ENCODE measurements around the gene AGMAT.

The AGMAT gene, protein sequence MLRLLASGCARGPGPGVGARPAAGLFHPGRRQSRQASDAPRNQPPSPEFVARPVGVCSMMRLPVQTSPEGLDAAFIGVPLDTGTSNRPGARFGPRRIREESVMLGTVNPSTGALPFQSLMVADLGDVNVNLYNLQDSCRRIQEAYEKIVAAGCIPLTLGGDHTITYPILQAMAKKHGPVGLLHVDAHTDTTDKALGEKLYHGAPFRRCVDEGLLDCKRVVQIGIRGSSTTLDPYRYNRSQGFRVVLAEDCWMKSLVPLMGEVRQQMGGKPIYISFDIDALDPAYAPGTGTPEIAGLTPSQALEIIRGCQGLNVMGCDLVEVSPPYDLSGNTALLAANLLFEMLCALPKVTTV

DNA sequence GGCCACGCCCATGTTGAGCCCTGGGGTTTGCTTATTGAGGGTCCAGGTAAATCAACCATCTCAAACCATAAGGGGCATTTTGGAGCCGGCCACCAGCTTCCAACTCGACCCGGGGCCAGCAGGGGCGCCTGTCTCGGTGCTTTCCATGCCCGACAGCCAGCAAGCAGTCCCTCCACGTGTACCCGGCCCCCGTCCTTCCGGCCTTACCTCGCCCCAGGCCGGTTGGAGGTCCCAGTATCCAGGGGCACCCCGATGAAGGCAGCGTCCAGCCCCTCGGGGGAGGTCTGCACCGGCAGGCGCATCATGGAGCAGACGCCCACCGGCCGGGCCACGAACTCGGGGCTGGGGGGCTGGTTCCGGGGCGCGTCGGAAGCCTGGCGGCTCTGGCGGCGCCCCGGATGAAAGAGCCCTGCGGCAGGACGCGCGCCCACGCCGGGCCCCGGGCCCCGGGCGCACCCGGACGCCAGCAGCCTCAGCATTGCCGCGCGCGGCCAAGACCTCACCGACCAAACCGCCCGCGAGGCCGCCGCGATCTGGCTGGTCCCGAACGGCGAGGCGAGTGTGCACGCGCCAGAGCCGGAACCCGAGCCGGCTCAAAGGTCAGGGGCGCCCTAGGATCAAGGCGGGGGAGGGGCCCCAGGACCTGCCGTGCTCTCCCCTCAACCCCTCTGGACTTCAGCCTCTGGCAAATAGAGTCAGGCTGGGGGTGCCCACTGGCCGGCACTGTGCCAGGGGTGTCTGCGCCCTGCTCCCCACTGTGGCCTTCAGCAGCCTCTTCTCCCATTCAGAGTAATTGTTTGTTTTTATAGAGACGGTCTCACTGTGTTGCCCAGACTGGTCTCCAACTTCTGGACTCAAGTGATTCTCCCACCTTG lies at the start of gene AGMAT:
Gene AGMAT, minus strand, starts transcription at position 563 of the 875 bp plus-strand sequence. Its CDS starts 84 bp downstream, at position 479.
- no peak for DNase-seq (ENCODE audit: low spot score)

DNA sequence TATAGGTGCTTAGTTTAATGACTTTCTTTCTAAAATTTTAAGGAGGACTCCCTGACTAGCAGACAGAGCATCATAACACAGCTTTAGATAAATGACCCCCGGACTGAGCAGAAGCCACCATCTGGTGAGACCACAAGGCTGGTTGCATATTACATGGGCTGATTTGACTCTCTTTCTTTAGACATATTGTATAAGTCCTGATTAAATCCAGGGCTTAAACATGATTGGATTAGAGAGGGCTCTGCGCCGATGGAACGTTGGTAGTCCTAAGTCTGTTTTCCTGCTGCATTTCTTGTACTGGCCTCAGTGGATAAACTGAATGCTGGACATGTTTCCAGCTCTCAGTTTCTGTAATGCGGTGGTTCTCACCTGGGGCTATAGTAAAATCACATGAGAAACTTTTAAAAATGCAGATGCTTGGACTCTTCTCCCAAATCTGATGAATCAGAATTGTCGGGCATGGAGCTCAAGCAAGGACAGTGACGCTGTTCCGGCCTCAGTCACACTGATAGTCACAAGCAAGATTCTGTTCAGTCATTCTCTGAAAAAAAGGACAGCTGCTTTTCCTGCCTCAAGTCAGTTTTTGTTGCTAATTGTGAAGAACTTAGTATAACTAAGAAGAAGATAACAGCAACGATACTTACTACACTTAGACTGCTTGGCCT lies 49.0 kb upstream of the AGMAT start:
- no peak for DNase-seq (ENCODE audit: low spot score)

DNA sequence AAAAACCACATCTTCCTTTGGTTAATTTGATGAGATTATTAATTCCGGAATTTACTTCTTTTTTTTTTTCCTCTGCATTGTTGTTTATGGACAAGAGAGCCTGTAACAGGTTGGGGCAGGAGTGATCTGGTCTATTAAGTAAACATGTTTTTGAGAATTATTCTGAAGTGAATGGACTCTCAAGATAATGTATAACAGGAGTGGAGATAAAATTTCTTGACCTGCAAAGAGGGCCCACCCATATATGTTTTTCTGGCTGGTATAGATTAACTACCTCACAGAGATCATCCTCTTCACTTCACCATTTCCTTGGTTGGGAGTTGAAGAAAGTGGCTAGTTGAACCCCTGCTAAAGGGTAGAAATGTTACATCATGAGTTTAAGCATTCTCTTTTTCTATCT lies 43.2 kb upstream of the AGMAT start:
- no peak for DNase-seq (ENCODE audit: low spot score)

DNA sequence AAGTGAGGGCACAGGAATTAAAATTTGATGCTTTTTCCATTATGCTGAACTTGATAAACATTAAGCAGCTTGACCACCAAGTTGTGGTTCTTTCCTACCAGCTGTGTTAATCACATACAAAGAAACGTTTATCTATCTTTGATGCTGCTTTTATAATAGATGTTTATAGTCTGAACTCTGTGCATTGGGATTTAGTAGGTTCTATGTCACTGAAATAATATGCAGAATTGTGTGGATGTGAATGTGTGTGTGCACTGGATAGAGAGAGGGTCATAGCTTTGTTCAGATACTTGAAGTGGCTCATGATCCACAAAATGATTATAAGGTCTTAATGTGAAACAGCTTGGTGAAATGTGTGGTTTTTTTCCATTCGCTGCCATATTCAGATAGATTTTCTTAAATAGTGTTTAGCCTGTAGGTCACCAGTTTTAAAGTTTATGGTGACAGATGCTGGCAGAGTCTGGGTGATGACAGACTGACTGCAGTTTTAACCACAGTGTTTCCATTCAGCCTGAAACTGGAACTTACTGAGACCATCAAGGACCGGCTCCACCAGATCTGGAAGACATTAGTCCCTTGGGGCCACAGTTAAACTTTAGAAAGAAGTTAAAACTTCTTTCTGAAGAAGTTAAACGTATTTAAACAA lies 42.6 kb upstream of the AGMAT start:
- DNase-seq (ENCODE audit: low spot score), result no peak

DNA sequence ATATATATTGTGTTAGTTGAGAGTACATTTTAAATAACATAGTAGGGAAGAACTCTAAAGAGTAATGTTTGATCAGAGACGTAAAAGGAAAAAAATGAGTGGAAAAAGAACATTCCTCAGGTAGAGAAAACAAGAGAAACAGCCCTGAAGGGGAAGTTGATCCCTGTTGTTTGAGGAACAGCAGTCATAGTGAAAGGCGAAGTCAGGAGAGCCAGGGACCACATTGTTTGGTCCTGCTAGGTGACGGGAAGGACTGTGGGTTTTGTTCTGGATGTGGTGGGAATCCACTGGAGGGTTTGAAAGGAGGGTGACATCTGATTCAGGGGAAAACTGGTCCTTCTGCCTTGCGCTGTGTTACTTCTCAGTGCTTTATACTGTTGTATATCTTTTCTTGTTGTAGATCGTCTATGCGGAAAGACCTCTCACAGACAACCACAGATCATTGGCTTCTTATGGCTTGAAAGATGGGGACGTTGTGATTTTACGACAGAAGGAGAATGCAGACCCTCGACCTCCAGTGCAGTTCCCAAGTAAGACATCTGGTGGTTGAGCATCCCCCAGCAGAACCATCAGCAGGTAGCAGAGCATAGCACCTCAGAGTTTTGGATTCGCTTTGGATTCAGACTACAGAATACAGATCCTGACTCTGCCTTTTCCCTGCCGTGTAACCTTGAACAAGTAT lies 41.6 kb upstream of the AGMAT start:
- no peak for DNase-seq (ENCODE audit: low spot score)

DNA sequence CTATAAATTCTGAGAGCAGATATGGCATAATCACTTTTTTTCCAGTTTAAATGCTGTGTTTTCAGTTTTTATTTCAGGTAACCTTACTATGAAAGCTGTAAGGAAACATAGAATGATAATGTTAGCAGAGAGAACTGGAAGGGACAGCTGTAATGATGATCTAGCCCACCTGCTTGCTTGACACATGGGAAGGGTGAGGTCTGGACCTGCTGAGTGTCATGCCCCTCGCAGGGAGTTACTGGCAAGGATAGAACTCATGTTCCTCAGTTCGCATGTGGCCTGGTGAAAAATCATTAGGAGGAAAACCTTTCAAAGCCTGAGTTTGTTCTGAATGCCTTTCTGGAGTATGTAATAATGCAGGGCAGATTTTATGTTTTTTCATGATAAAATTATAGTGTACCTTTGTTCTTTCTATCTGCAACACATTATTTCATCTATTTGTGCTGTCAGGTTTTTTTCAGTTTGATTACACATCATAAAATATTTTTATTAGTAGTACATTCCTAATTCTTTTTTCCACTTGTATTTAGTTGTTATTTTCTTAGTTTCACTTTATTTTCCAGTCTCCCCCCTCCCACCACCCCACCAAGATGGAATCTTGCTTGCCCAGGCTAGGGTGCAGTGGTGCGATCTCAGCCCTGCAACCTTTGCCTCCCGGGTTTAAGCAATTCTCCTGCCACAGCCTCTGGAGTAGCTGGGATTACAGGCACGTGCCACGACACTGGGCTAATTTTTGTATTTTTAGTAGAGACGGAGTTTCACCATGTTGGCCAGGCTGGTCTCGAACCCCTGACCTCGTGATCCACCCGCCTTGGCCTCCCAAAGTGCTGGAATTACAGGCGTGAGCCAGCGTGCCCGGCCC lies 40.4 kb upstream of the AGMAT start:
- peak; percentile 33 for DNase-seq (ENCODE audit: low spot score)

DNA sequence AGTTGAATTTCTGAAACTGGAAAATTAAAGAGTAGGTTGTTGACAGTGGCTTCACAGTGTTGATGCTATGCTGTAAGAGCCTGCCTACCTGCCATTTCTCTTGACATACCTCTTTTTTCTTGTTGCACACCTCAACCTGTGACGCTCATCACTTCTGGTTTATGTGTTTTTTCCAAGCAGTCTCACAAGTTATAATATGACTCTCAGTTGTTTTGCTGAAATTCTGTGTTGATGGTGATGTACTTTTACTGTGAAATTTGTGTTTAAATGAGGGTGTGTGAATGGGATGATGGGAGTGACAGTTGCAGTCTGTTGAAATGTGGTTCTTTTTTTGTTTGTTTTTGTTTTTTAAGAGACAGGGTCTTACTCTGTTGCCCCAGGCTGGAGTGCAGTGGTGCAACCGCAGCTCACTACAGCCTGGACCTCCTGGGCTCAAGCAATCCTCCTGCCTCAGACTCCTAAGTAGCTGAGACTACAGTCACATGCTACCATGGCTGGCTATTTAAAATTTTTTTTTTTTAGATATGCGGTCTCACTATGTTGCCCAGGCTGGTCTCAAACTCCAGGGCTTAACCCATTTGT lies 39.4 kb upstream of the AGMAT start:
- DNase-seq (ENCODE audit: low spot score), result no peak

DNA sequence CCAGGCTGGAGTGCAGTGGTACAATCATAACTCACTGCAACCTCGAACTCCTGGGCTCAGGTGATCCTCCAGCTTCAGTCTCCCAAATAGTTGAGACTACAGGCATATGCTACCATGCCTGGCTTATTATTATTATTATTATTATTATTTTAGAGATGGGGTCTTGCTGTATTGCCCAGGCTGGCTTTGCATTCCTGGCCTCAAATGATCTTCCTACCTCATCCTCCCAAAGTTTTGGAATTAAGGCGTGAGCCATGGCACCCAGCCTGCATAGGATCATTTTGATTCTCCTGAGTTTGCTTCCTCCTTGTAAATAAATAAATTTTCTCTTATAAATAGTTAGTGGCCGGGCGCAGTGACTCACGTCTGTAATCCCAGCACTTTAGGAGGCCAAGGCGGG lies 38.6 kb upstream of the AGMAT start:
- no peak for DNase-seq (ENCODE audit: low spot score)

DNA sequence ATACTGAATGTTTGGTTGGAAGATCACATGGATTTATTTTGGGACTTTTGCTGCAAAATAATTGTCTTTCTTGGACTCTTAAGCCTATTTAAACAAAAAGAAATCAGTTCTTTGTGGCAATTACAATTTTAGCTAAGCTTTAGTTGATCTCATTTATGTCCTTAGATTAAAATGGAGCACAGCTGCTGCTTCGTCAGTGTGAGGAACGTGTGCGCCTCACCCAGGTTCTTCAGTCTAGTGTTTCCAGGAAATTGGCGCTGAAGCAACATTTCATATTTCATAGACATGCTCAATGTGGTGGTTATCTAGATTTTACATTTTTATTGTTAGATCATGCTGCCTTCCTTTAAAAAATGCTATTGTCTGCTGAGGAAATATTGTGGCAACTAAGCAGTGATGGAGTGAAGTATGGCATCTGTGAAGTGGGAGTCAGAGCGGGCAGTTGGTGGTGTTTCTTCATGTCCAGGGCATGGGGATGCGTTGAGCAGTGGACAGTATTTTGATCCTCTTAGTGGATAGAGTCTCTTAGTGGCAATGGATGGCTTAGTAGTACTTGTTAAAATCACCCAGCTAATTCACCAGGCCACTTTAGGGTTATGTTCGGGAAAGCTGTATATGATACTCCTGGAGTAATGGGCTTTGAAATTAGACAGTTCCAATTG lies 38.0 kb upstream of the AGMAT start:
- DNase-seq (ENCODE audit: low spot score), result no peak

DNA sequence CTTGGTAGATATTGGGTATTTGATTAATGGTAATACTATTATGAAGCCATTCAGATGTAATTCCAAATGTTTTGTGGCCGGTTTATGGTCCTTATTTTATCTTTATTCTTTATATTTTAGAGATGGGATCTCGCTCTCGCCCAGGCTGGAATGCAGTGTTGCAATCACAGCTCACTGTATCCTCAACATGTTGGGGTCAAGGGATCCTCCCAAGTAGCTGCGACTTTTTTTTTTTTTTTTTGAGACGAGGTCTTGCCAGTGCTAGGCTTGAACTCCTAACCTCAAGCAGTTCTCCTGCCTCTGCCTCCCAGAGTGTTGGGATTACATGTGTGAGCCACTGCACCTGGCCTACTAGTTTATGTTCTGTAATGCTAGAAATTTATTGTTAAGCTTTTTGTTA lies 37.1 kb upstream of the AGMAT start:
- no peak for DNase-seq (ENCODE audit: low spot score)

DNA sequence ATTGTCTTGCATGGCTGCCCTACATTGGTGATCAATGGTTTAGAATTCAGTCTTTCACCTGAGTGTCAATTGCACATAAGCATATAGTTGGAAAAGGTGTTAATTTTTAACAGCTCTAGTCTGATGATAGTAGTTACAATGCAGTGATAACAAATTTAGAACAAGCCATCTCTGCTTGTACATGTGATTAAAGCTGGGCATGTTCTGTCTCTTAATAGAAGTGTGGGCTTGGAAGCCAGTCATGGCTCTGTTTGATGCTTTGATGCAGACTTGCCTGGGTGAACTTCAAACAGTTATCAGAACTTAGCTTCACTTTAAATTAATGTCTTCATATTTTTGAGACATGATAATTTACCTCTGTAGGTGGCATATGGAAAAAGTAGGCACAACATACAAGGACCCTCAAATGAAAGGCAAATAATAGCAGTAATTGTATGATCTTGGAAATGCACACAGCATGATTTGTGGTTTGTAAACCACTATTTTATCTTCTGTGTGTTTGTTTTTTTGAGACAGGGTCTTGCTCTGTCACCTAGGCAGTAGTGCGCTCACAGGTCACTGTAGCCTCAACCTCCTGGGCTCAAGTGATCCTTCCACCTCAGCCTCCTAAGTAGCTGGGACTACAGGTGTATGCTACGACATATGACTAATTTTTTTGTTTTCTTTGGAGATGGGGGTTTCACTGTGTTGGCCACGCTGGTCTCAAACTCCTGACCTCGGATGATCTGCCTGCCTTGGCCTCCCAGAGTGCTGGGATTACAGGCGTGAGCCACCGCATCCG lies 36.2 kb upstream of the AGMAT start:
- no peak for DNase-seq (ENCODE audit: low spot score)

DNA sequence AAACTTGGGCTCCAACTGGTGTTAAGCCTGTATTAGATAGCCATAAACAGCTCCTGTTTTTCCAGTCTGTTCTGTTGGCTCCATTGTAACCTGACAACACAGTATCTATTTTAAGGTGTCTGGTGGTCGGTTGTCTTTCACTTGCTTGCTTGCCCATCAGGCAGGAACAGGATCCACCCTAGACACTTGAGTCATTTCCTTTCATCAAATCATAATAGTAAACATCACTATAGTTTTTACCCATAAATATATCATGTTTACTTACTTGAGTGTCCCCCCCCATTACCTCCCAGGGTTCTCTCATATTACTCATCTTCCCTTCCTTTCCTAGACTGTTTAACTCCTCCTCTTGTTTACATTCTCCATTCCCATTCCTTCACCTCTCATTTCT lies 35.3 kb upstream of the AGMAT start:
- DNase-seq (ENCODE audit: low spot score), result no peak

DNA sequence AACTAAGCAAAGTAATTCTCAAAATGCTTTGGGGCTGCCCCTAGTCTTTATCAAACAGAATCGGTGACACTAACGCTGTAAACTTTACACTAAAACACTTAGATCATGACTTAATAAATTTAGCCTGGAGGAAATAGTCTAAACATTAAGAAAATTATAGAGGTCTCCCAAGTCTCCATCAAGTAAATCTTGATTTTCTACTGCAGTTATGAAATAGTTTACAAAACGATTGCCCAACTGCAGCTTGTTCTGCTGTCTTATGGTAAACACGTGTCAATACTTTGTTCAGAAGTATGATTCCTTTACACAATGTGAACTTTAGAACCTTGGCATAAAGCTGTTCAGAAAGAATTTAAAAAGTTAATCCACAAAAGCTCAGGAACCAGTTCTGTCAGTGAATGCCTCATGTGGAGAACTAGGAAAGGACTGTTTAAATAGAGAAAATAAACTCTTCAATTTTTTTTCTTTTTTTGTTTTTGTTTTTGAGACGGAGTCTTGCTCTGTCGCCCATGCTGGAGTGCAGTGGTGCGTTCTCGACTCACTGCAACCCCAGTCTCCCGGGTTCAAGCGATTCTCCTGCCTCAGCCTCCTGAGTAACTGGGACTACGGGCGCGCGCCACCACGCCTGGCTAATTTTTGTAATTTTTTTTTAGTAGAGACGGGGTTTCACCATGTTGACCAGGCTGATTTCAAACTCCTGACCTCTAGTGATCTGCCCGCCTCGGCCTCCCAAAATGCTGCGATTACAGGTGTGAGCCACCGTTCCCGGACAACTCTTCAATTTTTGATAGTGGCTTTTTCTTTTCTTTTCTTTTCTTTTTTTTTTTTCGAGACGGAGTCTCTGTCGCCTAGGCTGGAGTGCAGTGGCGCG lies 34.0 kb upstream of the AGMAT start:
- no peak for DNase-seq (ENCODE audit: low spot score)

DNA sequence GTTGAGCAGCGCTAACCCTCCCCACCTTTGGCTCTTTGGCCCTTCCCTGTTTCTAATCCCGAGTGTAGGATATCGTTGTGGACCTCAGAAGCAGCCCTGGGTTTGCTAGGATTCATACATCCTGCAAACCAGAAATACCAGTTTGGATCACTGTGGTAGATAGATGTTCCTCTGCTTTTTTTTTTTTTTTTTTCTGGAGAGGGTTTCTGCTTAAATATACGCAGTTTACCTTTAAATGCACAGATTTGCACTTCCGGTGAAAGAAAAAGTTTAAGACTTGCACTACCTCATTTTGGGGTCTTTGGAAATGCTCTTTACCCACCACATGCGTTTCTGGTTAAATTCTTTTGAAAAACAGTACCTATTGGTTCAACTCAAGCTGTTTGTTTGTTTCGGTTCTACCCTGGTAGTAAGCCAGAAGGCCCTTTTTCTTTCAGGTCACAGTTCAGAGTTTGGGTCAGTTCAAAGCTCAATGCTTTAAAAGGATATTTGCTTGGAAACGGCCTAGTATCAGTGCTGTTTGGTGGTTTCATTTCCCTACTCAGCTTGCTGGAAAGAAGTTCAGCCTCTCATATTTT lies 33.3 kb upstream of the AGMAT start:
- DNase-seq (ENCODE audit: low spot score), result peak; percentile 21

DNA sequence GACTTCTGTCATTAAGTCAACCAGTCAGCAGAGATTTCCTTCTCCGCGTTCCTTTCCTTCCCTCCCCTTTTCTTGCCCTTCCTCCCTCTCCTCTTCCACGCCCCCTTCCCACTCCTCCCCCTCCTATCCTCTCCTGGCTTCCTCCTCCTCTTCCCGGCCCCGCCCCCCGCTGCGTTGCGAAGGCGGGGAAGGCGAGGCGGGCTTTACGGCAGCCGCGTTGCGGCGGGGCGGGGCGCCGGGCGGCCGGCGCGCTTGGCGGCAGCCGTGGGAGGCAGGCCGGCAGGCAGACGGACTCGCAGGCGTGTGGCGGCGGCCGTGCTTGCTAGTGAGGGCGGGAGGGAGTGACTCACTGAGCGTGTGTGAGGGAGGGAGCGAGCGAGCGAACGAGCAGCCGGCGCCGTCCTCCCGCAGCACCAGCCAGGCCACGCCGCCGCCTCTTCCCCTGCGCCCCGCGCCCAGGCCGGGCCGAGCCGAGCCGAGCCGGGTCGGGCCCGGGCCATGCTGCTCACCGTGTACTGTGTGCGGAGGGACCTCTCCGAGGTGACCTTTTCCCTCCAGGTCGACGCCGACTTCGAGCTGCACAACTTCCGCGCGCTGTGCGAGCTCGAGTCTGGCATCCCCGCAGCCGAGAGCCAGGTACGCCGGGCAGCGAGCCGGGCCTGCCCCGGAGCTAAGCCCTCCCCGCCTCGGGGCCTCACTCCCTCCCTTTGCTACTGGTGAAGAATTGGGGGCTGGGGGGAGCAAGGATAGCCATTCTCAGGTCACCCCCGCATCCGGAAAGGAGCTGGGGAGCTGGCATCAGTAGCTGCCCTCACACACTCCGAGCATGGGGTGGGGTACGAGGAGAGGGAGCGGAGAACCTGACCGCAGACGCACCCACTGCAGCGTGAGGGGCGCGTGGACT lies 32.6 kb upstream of the AGMAT start, which contains the start of gene DDI2:
Gene DDI2, plus strand, starts transcription at position 286 of the 904 bp plus-strand sequence. Its CDS starts 213 bp downstream, at position 499.
- DNase-seq (ENCODE audit: low spot score), result peak; percentile 98

Data from cerebellar cortex (tissue), 1 donor.